GM12878 (cell line): ENCODE results near the gene SPRYD3. TPM values are rescaled to one million over a fixed set of nuclear protein-coding genes. Genes with fewer than 3 reads are reported as not detected.

Experiments used
- ATAC-seq: fragments of 200-7000 bp; cut with Tn5 transposase; 3 replicates; pipeline ENCODE4 v1.9.1; 2020; ENCODE audit warnings: mild to moderate bottlenecking, moderate library complexity
- BruUV-seq: library from RNA; stranded (reverse); fragments of 400-500 nt; replicated peaks from 2 replicates; lab custom pipeline; 2021; lab: Mats Ljungman, UMichigan
- CTCF ChIA-PET: fragments of 300-600 bp; sonication (Branson Sonifier 250); formaldehyde crosslinking; extraction: SDS; loops from one replicate; lab custom pipeline; 2021; ENCODE audit warnings: inconsistent platforms; lab: Yijun Ruan, JAX
- POLR2A ChIA-PET: fragments of 350-600 bp; formaldehyde crosslinking; extraction: SDS; loops from one replicate; lab custom pipeline; 2021; ENCODE audit warnings: inconsistent platforms; lab: Charles Lee
- RAD21 ChIA-PET: fragments of 300-600 bp; sonication (Branson Sonifier 250); formaldehyde crosslinking; loops from one replicate; lab custom pipeline; 2023; ENCODE audit warnings: antibody characterized with exemption; ENCODE audit not compliant: unreplicated experiment; lab: Charles Lee
- SMC1A ChIA-PET: fragments of 300-600 bp; sonication (Branson Sonifier 250); formaldehyde crosslinking; loops from one replicate; lab custom pipeline; 2023; ENCODE audit not compliant: unreplicated experiment, uncharacterized antibody; lab: Charles Lee
- DNase-seq: peaks from one replicate; pipeline ENCODE4 v3.0.0-alpha.2; 2011; ENCODE audit warnings: low read depth, low spot score
- FAIRE-seq: peaks from 3 replicates; lab custom pipeline; 2011; peaks lifted over from hg19 to GRCh38; lab: Jason Lieb, UNC
- H2AFZ ChIP-seq: 2 replicates; pipeline ENCODE4 v1.6.0; 2011; ENCODE audit warnings: low read depth, low read length, control low read depth; ENCODE audit not compliant: control insufficient read depth
- H3K27ac ChIP-seq: 2 replicates; pipeline ENCODE4 v1.5.1; 2011; ENCODE audit warnings: control low read depth; ENCODE audit not compliant: control insufficient read depth, insufficient read depth
- H3K27me3 ChIP-seq, 2 experiments: replicated peaks in 1 of 2; 2 replicates each; pipeline versions ENCODE4 v1.6.0 to v1.6.1; 2011; ENCODE audit warnings: low read length in 1 of 2; ENCODE audit not compliant: control insufficient read depth in 2 of 2, insufficient read depth in 2 of 2
- H3K36me3 ChIP-seq, 2 experiments: 2 replicates each; pipeline ENCODE4 v1.5.1; 2011; ENCODE audit warnings: low read length in 1 of 2; ENCODE audit not compliant: control insufficient read depth in 2 of 2, insufficient read depth in 2 of 2
- H3K4me1 ChIP-seq: 2 replicates; pipeline ENCODE4 v1.6.1; 2011; ENCODE audit warnings: mild to moderate bottlenecking, low read length, moderate library complexity, mixed read lengths; ENCODE audit not compliant: control insufficient read depth, insufficient read depth
- H3K4me2 ChIP-seq: 2 replicates; pipeline ENCODE4 v1.6.0; 2011; ENCODE audit warnings: control low read depth; ENCODE audit not compliant: control insufficient read depth, insufficient read depth
- H3K4me3 ChIP-seq: fragments of 200-600 bp; sonication (generic); 2 replicates; pipeline ENCODE4 v1.5.1; 2016
- H3K79me2 ChIP-seq: 2 replicates; pipeline ENCODE4 v1.6.0; 2011; ENCODE audit warnings: low read length; ENCODE audit not compliant: control insufficient read depth, insufficient read depth
- H3K9ac ChIP-seq: 2 replicates; pipeline ENCODE4 v1.8.0; 2011; ENCODE audit warnings: low read length, control low read depth, mixed read lengths; ENCODE audit not compliant: control insufficient read depth, insufficient read depth
- H3K9me3 ChIP-seq: replicated peaks from 3 replicates; pipeline ENCODE4 v1.5.1; 2011; ENCODE audit warnings: mild to moderate bottlenecking, low read length; ENCODE audit not compliant: control insufficient read depth, insufficient read depth
- H4K20me1 ChIP-seq: 2 replicates; pipeline ENCODE4 v1.6.0; 2011; ENCODE audit not compliant: control insufficient read depth, insufficient read depth
- MLLT1 ChIP-seq: fragments of 450-650 bp; IDR thresholded peaks from 2 replicates; pipeline ENCODE4 v1.6.1; 2016; ENCODE audit warnings: mild to moderate bottlenecking
- TAF1 ChIP-seq: IDR thresholded peaks from 2 replicates; pipeline ENCODE4 v1.6.1; 2011; ENCODE audit warnings: mild to moderate bottlenecking, low read depth, low read length, borderline replicate concordance
- ZBTB11 ChIP-seq: fragments of 450-650 bp; formaldehyde crosslinking; IDR thresholded peaks from 2 replicates; pipeline ENCODE4 v1.5.0; 2022; ENCODE audit warnings: mild to moderate bottlenecking, missing genetic modification characterization
- WGBS: methylation state at CpG from one replicate; pipeline ENCODE4 v1.1.6; 2016; ENCODE audit warnings: low lambda C conversion rate; ENCODE audit not compliant: insufficient replicate concordance, insufficient coverage; ENCODE audit errors: missing lambda C conversion rate; 5-methylcytosine and 5-hydroxymethylcytosine counted together
- in situ Hi-C: fragments of 300-500 bp; cut with MboI; formaldehyde crosslinking; loops from 9 replicates; pipeline ENCODE4 v1.14.3; 2018; ENCODE audit warnings: mixed read lengths
- intact Hi-C: fragments of 100-400 bp; cut with micrococcal nuclease; formaldehyde crosslinking; loops from one replicate; pipeline ENCODE4 v1.14.2; 2022; ENCODE audit not compliant: unreplicated experiment
- polyA plus RNA-seq, 11 experiments: library from polyadenylated mRNA; depleted of rRNA in 4 of 11; unstranded in 6 of 11; stranded (reverse) in 5 of 11; fragments of >200 nt; fragmentation: Nextera tagmentation in 4 of 11; fragmentation: Illumina TruSeq in 1 of 11; extraction: Ambion mirVana in 4 of 11; extraction: Trizol in 1 of 11; gene quantifications; 1 replicate in 1 of 11; 2 replicates in 10 of 11; pipeline versions ENCODE4 v1.2.1 to v1.2.3, GENCODE V29; 2011 to 2016; ENCODE audit warnings: inconsistent platforms in 2 of 11, missing spikeins in 2 of 11, low read depth in 1 of 11
- total RNA-seq, 4 experiments: library from RNA; depleted of rRNA in 3 of 4; stranded (reverse); fragments of >200 nt in 3 of 4; fragmentation: Illumina TruSeq in 1 of 4; extraction: Trizol in 1 of 4; gene quantifications; 2 replicates each; pipeline versions ENCODE4 v1.2.1 to v1.2.3, GENCODE V29; 2013 to 2021

SPRYD3 gene
- total and polyA plus RNA-seq, 10 of the 15 experiments (the other 5 are each of a cell fraction or from before 2014, with no cell fraction given) = 2.3 to 26.4 (median 20.2) TPM

GRCh38 chr12:53098354-53098981 lies 19.3 kb upstream of the SPRYD3 start:
- no peak for DNase-seq
- RAD21 ChIA-PET = interaction anchor here (0.5 to 4.7 kb wide), 13 partner anchors 10 to 100 kb away, joined by 3 to 84 read pairs (median 4); partner anchors contain the start of gene SPRYD3
- 44% methylated on average over 13 of the region's 13 CpGs for WGBS
- Histone ChIP-seq H3K4me3 (no peak overlapping the region; the same call in 1 of the 2 replicates), H3K27ac (no peak overlapping the region), H3K9me3 (no peaks in the 10 kb centered on the region), H3K27me3 (peaks cover 0 to 6% of the 10 kb centered on the region in 2 experiments; a peak in 2 of 4 replicates), H3K36me3 (no peaks in the 10 kb centered on the region), H4K20me1 (no peaks in the 10 kb centered on the region), H3K79me2 (no peaks in the 10 kb centered on the region), H3K4me1 (peaks cover 22% of the 10 kb centered on the region), H3K4me2 (peak overlapping the region; percentile 94), H3K9ac (no peak overlapping the region), H2AFZ (peak overlapping the region; percentile 75; the same call in 1 of the 2 replicates)
- SMC1A ChIA-PET = interaction anchor here (0.8 to 7.0 kb wide), 12 partner anchors 11 to 222 kb away, joined by 3 to 126 read pairs (median 4); partner anchors contain the start of genes PFDN5 and SPRYD3
- intact Hi-C loops = loop anchor here (5.0 kb wide), 1 partner anchor 46 kb away; the partner anchor contains the start of gene TNS2
- no peak for FAIRE-seq
- CTCF ChIA-PET = interaction anchor here (0.7 to 11.8 kb wide), 28 partner anchors 8 to 308 kb away, joined by 3 to 355 read pairs (median 6); partner anchors contain the start of genes AAAS, PFDN5 and SPRYD3
- ATAC-seq = peak; percentile 1; the same call in 2 of the 3 replicates
- in situ Hi-C loops = no loop called here
- TF ChIP-seq TAF1 = no peak
- TF ChIP-seq ZBTB11 (CRISPR knock-in tag) = no peak
- no peak for TF ChIP-seq MLLT1
- POLR2A ChIA-PET = interaction anchor here (0.6 to 2.8 kb wide), 4 partner anchors 19 to 655 kb away, joined by 3 to 10 read pairs (median 4); partner anchors contain the start of gene SPRYD3
- no TSS peak for BruUV-seq
